ENCODE data around the gene AIMP2.
A peak's percentile ranks its signal among the peaks of the same experiment; 100 is the strongest.
"Not testable (repeated sequence)": the region's sequence is repeated elsewhere in the genome, so short reads cannot be mapped to it uniquely, and the experiment has no call there.

AIMP2 gene

DNA sequence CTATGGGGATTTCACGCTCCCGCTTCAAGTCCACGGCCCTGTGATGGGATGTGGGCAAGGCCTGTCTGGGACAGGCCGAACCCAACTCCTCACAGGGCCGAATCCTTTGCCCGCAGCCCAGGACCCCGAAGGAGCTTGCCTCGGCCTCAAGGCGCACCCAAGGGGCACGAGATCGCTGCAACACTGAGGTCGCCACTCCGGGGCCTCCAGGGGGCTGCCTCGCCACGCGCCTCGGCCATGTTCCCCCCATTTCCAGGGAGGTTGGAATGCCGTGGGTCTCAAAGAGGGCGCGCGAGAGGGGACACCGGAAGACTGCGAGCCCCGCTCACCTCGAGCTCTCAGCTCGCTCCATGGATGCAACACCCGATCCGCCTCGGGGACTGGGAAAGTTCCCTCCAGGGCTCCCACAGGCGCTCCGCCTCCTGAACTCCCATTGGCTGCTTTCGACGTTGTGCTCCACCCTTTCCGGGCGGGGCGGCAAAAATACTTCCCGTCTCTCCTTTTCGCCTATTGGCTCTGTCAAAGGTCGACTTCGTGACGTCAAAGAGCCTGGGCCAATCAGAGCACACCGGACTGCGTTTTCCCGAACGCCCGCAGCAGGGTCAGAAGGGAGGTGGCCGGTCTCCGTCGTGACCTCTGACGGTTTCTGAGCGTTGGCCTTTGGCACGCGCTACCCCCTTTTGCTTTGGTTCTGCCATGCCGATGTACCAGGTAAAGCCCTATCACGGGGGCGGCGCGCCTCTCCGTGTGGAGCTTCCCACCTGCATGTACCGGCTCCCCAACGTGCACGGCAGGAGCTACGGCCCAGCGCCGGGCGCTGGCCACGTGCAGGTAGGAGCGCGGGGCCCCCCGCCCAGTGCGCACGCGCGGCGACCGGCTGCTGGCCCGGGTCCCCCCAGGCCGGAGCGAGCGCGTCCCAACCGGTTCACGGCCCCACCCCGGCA is at the start of gene AIMP2, which contains the start of gene PMS2:
Gene AIMP2, plus strand, starts transcription at position 605 of the 944 bp plus-strand sequence. Its CDS starts 92 bp downstream, at position 697.
Gene PMS2, minus strand, starts transcription at position 382 of the 944 bp plus-strand sequence. Its CDS starts 30 bp downstream, at position 352.
- DNase-seq, result peak; percentile 86

DNA sequence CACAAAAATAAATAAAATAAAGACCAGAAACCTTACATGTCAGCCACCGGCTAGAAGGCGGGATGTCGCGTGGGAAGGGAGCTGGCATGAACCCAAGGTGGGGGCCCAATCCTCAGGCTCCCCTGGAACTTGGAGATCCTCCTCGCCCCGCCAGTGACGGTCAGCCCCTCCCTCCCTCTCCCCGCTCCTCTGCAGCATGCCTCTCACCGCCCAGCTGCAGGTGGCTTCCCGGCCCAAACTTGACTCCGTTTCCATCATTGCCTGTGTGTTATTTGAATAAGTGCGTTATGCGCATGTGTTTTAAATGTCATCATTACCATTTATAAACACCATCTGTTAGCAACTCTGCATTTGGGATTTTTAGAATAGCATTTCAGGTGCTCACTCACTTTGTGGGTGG is 45.9 kb upstream of the AIMP2 start:
- not testable (repeated sequence) for DNase-seq

DNA sequence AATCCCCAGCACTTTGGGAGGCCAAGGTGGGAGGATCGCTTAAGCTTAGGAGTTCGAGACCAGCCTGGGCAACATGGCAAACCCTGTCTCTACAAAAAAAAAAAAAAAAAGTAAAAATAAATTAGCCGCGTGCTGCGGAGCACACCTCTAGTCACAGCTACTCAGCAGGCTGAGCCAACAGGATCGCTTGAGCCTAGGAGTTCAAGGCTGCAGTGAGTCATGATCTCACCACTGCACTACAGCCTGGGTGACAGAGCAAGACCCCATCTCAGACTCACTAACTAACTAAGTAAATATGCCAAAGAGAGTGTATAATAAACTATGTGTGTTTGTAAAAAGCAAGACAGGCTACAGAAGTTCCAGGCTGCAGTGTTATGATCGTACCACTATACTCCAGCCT is 45.3 kb upstream of the AIMP2 start:
- not testable (repeated sequence) for DNase-seq

- not testable (repeated sequence) for DNase-seq
Measured at GRCh38 chr7:5970347-5970911, 38.6 kb upstream of the AIMP2 start, which contains the start of gene RSPH10B. Gene RSPH10B (minus strand): TSS chr7:5970689. CDS start chr7:5967116, 3,573 bp downstream.

GRCh38 chr7:5973580-5973979 is 35.5 kb upstream of the AIMP2 start:
- not testable (repeated sequence) for DNase-seq

DNA sequence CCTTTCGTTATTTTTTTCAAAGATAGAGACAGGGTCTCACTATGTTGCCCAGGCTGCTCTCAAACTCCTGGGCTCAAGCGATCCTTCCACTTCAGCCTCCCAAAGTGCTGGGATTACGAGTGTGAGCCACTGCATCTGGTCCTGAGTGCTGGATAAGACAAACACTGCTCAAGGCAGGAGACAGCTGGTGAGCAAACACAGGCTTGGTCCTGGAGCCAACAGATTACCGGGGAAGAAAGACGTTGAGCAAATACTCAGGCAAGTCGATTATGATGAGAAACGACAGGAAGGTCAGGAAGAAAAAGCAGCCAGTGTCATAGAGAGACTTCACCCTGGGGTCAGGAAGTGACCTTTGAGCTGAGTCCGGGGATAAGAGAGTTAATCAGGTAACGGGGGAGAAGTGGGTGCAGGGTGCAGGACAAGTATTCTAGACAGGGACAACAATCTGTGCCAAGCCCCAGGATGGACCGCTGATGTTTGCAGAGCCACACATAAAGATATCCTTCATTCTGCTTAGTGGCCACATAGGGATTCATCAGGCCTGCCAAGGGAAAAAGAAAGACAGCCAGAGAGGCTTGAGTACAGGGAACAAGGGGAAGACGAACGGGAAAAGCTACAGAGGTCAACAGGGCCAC is 29.3 kb upstream of the AIMP2 start:
- DNase-seq, result not testable (repeated sequence)

DNA sequence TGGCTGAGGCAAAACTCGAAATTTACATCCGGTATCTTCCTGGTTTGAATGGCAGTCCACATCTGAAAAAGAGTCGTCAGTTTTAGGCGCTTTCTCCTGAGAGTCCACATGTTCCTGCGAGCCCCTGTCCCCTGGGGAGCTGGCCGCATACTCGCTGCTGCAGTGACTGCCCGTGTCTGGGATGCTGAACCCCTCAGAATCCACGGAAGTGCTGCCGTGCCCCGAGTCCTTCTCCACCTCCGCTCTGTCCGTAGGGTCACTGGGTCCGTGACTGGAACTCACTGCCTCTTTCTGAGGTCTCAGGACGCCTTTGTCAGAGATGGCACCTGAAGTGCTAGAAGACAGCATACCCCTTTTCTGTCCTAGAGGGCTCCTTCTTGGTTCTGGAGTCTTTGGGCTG is 22.0 kb upstream of the AIMP2 start:
- not testable (repeated sequence) for DNase-seq

- peak; percentile 34 for DNase-seq
Measured at GRCh38 chr7:5997210-5997808, 11.8 kb upstream of the AIMP2 start.

DNA sequence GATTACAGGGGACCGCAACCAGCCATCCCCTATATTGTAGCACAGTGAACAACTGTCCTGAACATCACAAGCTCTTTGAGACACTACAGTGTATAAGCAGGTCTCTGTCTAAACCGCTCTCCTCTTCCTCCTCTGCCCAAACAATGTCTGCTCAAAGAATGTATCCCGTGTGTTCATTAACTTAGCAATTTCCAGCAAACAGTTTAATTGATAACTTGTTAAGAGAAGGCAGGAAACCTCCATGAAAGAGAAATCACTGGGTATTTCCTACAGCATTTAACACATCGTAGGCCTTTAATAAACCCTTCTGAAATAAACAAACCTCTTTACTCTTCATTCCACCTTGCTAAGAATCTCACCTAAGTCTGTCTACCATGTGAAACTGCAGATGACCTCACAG is 1.7 kb upstream of the AIMP2 start:
- no peak for DNase-seq

- not testable (repeated sequence) for DNase-seq
Measured at GRCh38 chr7:6007835-6008590, 1.1 kb upstream of the AIMP2 start.

DNA sequence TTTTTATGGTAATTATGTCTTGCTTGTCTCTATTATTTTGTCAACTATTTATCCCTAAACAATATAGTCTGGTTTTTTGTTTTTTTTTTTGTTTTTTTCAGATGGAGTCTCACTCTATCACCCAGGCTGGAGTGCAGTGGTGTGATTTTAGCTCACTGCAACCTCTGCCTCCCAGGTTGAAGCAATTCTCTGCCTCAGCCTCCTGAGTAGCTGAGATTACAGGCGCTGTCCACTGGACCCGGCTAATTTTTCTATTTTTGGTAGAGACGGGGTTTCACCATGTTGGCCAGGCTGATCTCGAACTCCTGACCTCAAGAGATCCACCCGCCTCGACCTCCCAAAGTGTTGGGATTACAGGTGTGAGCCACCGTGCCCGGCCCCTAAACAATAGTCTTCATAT is 1.3 kb downstream of the AIMP2 start:
- not testable (repeated sequence) for DNase-seq

DNA sequence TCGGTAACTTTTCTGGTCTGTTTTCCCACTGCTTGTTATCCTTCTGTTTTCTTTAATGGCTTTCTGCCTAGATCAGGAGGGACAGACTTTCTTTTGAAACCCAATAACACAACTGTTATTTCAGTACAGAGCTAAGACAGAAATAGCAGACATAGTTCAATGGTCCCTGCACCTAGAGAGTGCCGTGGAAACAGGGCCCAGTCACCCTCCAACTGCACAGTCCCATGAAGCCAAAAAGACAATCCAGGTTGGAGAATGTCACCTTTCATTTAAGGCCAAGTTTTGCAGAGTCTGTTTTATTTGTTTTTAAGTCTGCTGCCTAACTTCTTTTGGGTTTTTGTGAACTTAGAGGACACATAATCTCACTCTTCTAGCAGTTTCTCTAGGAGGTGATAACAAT is 2.5 kb downstream of the AIMP2 start:
- no peak for DNase-seq

GRCh38 chr7:6012355-6013104 is 3.5 kb downstream of the AIMP2 start:
- no peak for DNase-seq

- no peak for DNase-seq
Measured at GRCh38 chr7:6015917-6016652, 7.0 kb downstream of the AIMP2 start.

DNA sequence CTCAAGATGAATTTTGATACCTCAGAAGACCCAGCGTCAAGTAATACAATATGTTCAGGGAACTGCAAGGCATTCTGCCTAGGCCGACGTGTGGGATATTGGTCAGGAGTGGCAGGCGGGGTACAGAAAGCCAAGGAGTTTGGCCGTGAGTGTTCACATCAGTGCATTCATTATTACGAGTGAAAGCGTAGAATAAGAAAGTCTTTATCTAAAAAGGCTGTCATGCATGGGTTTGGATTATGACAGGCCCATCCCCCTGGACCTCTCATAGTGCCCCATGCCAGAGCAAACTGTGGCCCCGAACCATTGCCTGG is 7.5 kb downstream of the AIMP2 start:
- DNase-seq, result no peak

- no peak for DNase-seq
Measured at GRCh38 chr7:6020371-6021286, 11.6 kb downstream of the AIMP2 start.

DNA sequence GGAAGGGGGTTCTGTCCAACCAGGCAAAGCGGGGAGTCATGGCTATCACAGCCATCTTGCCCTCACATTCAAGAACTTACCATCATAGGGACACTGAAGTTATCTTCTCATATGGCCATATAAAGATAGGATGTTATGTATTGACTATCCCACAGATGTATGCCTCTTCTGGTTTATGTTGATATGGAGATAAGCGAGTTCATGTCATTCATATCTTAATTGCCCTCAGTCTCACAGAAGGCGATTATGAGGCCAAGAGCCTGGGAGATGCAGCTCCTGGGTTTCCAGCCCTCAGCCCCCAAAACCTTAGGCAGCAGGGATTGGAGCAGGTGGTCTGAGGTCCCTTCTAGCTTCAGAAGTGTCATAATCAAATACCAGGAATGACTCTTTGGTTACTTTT is 13.6 kb downstream of the AIMP2 start:
- no peak for DNase-seq

- no peak for DNase-seq
Measured at GRCh38 chr7:6023974-6024435, 14.9 kb downstream of the AIMP2 start.

DNA sequence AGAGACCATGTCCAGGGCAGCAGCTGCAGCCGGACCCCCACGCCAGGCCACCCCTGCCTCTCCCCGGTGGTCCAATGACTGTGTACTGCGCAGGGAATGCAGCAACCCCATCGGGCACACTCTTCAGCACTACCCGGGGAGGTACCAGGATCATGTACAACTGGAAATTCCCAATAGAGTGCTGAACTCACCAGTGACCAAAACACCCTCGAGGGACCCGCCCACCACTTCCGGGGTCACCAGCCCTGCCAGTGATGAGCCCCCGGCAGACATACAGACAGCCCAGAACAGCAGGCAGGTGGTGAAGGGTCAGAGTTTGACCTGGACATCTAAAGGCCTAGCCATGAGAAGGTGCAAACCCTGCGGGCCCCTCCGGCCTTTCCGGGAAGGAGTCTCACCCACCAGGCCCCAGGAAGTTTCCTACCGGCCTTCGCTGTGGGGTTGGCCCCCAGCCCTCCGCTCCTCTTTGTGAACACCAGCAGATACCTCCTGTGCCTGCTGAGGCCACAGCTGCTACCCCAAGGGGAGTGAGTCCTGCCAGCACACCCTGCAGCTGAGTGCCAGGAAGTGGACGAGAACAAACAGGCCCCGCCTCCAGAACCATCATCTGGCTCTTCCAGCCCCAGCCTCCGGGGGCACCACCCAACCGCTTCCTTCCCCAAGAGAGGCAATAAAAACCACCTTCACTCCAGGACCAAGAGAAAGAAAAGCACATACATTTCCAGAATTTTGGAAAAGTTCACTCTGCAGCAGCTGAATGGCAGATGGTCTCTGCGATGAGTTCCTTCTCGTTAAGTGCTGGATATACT is 17.1 kb downstream of the AIMP2 start:
- no peak for DNase-seq
